Body of pancreas (tissue), 4 donors: ENCODE measurements around the gene SPAG8. TPM values are rescaled to one million over a fixed set of nuclear protein-coding genes. Genes with fewer than 3 reads are reported as not detected.

Experiments
- ATAC-seq: fragments of 150-250 bp; one replicate; pipeline ENCODE4 v1.9.1; 2016
- DNase-seq, 4 donors: peaks; one replicate each; pipeline ENCODE4 v3.0.0-alpha.2; 2019
- H3K27ac ChIP-seq, 4 donors: fragments of 200-600 bp; sonication (generic); 1 replicate in 3 of 4; 2 replicates in 1 of 4; pipeline versions ENCODE4 v1.5.1 to v1.6.1; 2016 to 2019; ENCODE audit warnings: mild to moderate bottlenecking in 1 of 4, mixed read lengths in 1 of 4, moderate library complexity in 1 of 4
- H3K27me3 ChIP-seq, 2 donors: fragments of 200-600 bp; sonication (generic); one replicate each; pipeline ENCODE4 v1.6.0; 2016; ENCODE audit warnings: mild to moderate bottlenecking in 1 of 2
- H3K36me3 ChIP-seq, 2 donors: fragments of 200-600 bp; sonication (generic); replicated peaks in 1 of 2; 2 replicates each; pipeline ENCODE4 v1.5.1; 2016; ENCODE audit warnings: low read depth in 2 of 2; ENCODE audit not compliant: insufficient read depth in 1 of 2
- H3K4me1 ChIP-seq: fragments of 200-600 bp; sonication (generic); one replicate; pipeline ENCODE4 v1.6.0; 2016
- H3K4me3 ChIP-seq, 2 donors: fragments of 200-600 bp; sonication (generic); 1 replicate in 1 of 2; 2 replicates in 1 of 2; pipeline ENCODE4 v1.5.1; 2016 to 2019
- H3K9me3 ChIP-seq, 3 donors: fragments of 200-600 bp; sonication (generic); 1 replicate in 2 of 3; 2 replicates in 1 of 3; pipeline ENCODE4 v1.5.1; 2016
- POLR2A ChIP-seq, 3 donors: fragments of 450-650 bp; IDR thresholded peaks; one replicate each; pipeline ENCODE4 v1.6.1; 2016; ENCODE audit warnings: antibody characterized with exemption in 3 of 3, mild to moderate bottlenecking in 2 of 3
- WGBS, 2 donors: methylation state at CpG; one replicate each; pipeline ENCODE4 v1.1.5; 2017; 5-methylcytosine and 5-hydroxymethylcytosine counted together
- intact Hi-C: fragments of 100-400 bp; cut with DNase I; formaldehyde crosslinking; loops from one replicate; pipeline ENCODE4 v1.15.1; 2023
- total RNA-seq, 2 donors: library from RNA; depleted of rRNA; stranded (reverse); fragments of >200 nt; gene quantifications; one replicate each; pipeline ENCODE4 v1.1.0, GENCODE V29; 2016
- TF ChIP-seq, protein P1 (sequence below), 7 experiments: fragments of 450-650 bp in 4 of 7; fragments of 200-600 bp in 3 of 7; sonication (generic) in 3 of 7; IDR thresholded peaks; one replicate each; pipeline ENCODE4 v1.5.1; 2016 to 2019; ENCODE audit warnings: antibody characterized with exemption in 7 of 7

Gene SPAG8
- total RNA-seq, 2 donors from 2014 or later = 1.6 TPM; not detected in 1

DNA sequence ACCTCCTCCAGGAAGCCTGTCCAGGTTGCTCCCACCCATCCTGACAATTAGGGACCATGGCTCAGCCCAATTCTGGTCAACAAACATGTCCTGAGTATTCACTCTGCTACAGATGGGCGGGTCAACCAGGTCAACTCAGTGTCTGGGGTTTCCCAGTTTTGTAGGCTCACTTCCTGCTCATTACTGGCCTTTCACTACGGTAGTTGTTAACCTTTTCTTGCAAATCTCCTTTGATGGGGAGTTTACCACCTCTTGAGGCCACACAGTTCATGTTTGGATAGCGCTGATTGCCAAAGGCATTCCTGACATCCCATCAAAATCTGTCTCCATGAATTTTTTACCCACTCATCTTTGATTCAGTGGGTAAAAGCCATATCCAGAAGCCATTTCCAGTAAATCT is 30.7 kb upstream of the SPAG8 start:
- ATAC-seq (no peak), DNase-seq (no peak)
- no peak overlapping the region for H3K4me3 ChIP-seq
- TF ChIP-seq POLR2A (IDR thresholded peaks at IDR 0.05) = no peak
- TF ChIP-seq, protein P1, sequence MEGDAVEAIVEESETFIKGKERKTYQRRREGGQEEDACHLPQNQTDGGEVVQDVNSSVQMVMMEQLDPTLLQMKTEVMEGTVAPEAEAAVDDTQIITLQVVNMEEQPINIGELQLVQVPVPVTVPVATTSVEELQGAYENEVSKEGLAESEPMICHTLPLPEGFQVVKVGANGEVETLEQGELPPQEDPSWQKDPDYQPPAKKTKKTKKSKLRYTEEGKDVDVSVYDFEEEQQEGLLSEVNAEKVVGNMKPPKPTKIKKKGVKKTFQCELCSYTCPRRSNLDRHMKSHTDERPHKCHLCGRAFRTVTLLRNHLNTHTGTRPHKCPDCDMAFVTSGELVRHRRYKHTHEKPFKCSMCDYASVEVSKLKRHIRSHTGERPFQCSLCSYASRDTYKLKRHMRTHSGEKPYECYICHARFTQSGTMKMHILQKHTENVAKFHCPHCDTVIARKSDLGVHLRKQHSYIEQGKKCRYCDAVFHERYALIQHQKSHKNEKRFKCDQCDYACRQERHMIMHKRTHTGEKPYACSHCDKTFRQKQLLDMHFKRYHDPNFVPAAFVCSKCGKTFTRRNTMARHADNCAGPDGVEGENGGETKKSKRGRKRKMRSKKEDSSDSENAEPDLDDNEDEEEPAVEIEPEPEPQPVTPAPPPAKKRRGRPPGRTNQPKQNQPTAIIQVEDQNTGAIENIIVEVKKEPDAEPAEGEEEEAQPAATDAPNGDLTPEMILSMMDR (IDR thresholded peaks at IDR 0.05) = no peak
- H3K27me3 ChIP-seq = no peaks in the 10 kb centered on the region
- no peak overlapping the region for H3K27ac ChIP-seq
- intact Hi-C loops = no loop called here
- H3K36me3 ChIP-seq = no peaks in the 10 kb centered on the region
- no peaks in the 10 kb centered on the region for H3K9me3 ChIP-seq
- H3K4me1 ChIP-seq = peaks cover 13% of the 10 kb centered on the region
- 77 to 92% methylated on average over 3 of the region's 3 CpGs for WGBS, 2 donors

DNA sequence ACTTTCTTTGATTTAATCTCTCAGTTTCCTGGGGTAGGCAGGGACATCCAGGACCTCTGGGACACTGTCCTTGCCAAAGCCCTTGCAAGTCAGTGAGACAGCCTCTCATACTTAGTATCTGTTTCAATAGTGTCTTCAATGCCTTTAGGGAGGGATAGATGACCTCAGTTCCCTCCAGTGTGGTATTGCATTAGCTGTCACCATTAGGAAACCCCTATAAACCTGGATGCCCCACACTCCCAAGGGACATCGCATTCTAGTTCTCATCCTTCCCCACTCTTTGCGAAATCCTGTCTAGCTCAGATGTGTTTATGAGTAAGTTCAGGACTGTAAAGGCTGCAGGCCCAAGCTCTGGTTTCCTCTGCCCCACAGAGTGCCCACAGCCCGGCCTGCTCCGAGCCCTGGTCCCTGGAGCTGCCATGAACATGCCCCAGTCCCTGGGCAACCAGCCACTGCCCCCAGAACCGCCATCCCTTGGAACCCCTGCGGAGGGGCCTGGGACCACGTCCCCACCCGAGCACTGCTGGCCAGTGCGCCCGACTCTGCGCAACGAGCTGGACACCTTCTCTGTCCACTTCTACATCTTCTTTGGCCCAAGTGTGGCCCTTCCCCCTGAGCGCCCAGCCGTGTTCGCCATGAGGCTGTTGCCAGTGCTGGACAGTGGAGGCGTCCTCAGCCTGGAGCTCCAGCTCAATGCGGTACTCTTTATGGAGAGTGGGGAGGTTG is 30.1 kb upstream of the SPAG8 start:
- no peaks in the 10 kb centered on the region for H3K9me3 ChIP-seq
- TF ChIP-seq POLR2A (IDR thresholded peaks at IDR 0.05) = no peak
- TF ChIP-seq, protein P1 (IDR thresholded peaks at IDR 0.05) = no peak
- no peaks in the 10 kb centered on the region for H3K36me3 ChIP-seq
- ATAC-seq = no peak
- DNase-seq = no peak
- no peaks in the 10 kb centered on the region for H3K27me3 ChIP-seq
- 93 to 95% methylated on average over 13 to 17 of the region's 17 CpGs for whole genome bisulfite sequencing, 2 donors
- intact Hi-C loops = no loop called here
- no peak overlapping the region for H3K4me3 ChIP-seq
- H3K4me1 ChIP-seq = peaks cover 13% of the 10 kb centered on the region
- no peak overlapping the region for H3K27ac ChIP-seq

DNA sequence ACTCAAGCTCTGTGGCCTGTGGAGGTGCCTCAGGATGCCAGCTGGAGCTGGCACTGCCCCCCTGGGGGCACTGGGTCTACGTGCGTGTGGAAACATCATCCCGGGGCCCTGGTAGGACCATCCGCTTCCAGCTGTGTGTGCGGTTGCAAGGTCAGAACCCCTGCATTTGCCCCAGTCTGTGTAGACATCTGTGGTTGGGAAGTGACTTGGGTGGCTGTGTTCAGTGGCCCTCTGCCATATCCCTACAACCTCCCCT is 29.5 kb upstream of the SPAG8 start:
- ATAC-seq = no peak
- TF ChIP-seq, protein P1 (IDR thresholded peaks at IDR 0.05) = no peak
- TF ChIP-seq POLR2A (IDR thresholded peaks at IDR 0.05) = no peak
- no peak for DNase-seq
- Histone ChIP-seq H3K9me3 (no peaks in the 10 kb centered on the region), H3K4me1 (peaks cover 13% of the 10 kb centered on the region), H3K27me3 (no peaks in the 10 kb centered on the region), H3K36me3 (no peaks in the 10 kb centered on the region), H3K27ac (no peak overlapping the region), H3K4me3 (no peak overlapping the region)
- 73 to 74% methylated on average over 5 of the region's 5 CpGs for WGBS, 2 donors
- intact Hi-C loops = no loop called here

DNA sequence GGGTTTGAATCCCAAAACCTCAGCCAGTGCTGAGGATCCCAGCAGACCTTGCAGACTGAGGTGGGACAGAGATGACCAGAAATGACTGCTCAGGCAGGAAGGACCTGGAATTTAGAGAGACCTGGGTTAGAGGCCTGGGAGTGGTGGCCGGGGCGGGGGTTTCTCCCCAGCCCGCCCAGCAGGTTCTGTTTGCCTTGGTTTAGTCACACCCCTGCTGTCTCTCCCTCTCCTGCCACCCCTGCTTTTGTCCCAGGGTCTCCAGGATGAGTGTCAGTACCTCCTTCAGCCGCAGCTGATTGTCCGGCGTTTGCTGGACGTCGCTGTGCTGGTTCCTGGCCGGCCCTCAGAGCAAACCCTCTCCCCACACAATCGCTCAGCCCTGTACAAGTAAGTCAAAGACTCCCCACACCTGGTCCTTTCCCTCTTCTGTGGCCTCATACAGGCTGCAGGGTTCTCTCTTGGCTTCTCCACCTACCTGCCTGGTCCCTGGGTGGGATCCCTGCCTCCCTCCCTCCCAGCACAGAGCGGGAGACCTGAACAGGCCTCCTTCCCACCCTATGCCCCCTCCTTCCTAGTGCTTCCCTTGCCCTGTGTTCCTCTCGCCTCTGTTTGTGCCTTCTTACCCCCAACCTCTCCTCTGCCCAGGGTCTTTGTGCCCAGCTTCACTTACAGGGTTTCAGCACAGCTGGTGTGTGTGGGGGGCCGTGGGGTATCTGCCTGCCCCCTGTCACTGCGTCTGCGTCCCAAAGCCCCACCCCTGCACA is 29.0 kb upstream of the SPAG8 start:
- intact Hi-C loops = no loop called here
- ATAC-seq (no peak), DNase-seq (no peak)
- Histone ChIP-seq H3K4me1 (peaks cover 13% of the 10 kb centered on the region), H3K9me3 (no peaks in the 10 kb centered on the region), H3K4me3 (no peak overlapping the region), H3K27me3 (no peaks in the 10 kb centered on the region), H3K27ac (no peak overlapping the region), H3K36me3 (no peaks in the 10 kb centered on the region)
- TF ChIP-seq POLR2A (IDR thresholded peaks at IDR 0.05) = no peak
- TF ChIP-seq, protein P1 (IDR thresholded peaks at IDR 0.05) = no peak
- WGBS, 2 donors = 90 to 95% methylated on average over 14 to 15 of the region's 15 CpGs

DNA sequence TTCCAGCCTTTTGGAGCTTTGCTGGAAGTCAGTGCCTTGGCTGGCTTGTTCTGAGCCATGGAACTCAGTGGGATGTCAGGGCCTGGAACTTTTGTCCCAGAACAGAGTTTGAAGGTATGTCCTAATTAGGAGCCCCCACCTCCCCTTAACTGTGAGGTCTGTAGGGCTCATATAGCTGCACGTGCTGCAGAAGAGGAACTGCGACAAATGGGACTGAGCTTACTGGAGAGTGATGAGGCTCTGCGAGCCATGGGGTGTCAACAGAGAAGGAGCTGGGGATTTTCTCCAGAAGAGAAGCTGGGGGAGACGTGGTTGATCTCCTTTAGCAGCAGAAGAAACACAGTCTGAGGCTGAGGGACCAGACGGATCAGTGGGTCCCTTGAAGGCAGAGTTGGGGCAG is 27.9 kb upstream of the SPAG8 start:
- Histone ChIP-seq H3K27ac (no peak overlapping the region), H3K36me3 (no peaks in the 10 kb centered on the region), H3K4me1 (peaks cover 20% of the 10 kb centered on the region), H3K27me3 (no peaks in the 10 kb centered on the region), H3K9me3 (no peaks in the 10 kb centered on the region), H3K4me3 (no peak overlapping the region)
- no peak for TF ChIP-seq POLR2A (IDR thresholded peaks at IDR 0.05)
- TF ChIP-seq, protein P1 (IDR thresholded peaks at IDR 0.05) = no peak
- no peak for ATAC-seq
- intact Hi-C loops = no loop called here
- 82 to 87% methylated on average over 5 of the region's 5 CpGs for WGBS, 2 donors
- no peak for DNase-seq
